ENCODE measurements around the gene TTI1.

Gene TTI1

DNA sequence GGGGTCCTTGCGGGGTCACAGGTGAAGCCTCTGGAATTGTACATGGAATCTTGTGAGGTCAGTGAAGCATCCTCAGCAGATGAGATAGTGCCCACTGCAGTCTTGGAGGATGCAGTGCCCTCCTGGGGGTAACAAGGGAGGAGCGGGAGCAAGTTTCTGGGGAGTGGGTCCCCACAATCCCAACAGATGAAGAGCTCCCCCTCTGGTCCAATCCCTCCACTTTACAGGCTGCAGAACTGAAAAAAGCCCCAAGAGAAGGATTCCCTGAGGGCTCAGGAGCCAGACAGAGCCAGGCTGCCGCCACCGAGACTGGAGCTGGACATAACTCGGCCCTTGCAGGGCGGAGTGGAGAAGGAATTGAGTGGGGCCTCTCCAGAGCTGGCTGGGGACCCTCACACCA lies 52.4 kb downstream of the TTI1 start:
- H3K27ac ChIP-seq (ENCODE audit: low read length), result no peak overlapping the region
- no peak for DNase-seq
- peaks cover 37% of the 10 kb centered on the region for H3K36me3 ChIP-seq (ENCODE audit: insufficient read depth, low read length)
- TF ChIP-seq, protein P1, sequence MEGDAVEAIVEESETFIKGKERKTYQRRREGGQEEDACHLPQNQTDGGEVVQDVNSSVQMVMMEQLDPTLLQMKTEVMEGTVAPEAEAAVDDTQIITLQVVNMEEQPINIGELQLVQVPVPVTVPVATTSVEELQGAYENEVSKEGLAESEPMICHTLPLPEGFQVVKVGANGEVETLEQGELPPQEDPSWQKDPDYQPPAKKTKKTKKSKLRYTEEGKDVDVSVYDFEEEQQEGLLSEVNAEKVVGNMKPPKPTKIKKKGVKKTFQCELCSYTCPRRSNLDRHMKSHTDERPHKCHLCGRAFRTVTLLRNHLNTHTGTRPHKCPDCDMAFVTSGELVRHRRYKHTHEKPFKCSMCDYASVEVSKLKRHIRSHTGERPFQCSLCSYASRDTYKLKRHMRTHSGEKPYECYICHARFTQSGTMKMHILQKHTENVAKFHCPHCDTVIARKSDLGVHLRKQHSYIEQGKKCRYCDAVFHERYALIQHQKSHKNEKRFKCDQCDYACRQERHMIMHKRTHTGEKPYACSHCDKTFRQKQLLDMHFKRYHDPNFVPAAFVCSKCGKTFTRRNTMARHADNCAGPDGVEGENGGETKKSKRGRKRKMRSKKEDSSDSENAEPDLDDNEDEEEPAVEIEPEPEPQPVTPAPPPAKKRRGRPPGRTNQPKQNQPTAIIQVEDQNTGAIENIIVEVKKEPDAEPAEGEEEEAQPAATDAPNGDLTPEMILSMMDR (IDR thresholded peaks at IDR 0.05; ENCODE audit: borderline replicate concordance, extremely low read depth, low read length, poor library complexity, severe bottlenecking), result no peak
- no peak for TF ChIP-seq EZH2 (IDR thresholded peaks at IDR 0.05; ENCODE audit: borderline replicate concordance, low read depth, low read length, severe bottlenecking)
- H3K9ac ChIP-seq (ENCODE audit: low read depth, low read length), result no peak overlapping the region
- ATAC-seq (ENCODE audit: insufficient read depth, low read depth), result no peak
- no peak overlapping the region for H2AFZ ChIP-seq (ENCODE audit: low read depth, low read length)
- no peaks in the 10 kb centered on the region for H3K79me2 ChIP-seq (ENCODE audit: insufficient read depth, low read length)
- H4K20me1 ChIP-seq (ENCODE audit: insufficient read depth, low read length), result peaks cover 4% of the 10 kb centered on the region; the same call in 1 of the 2 replicates
- no peak overlapping the region for H3K4me2 ChIP-seq (ENCODE audit: insufficient read depth, low read length)
- no peaks in the 10 kb centered on the region for H3K27me3 ChIP-seq (ENCODE audit: insufficient read depth, low read length, poor library complexity)
- H3K4me3 ChIP-seq (ENCODE audit: low read depth in 1 of 2, low read length in 2 of 2), result no peak overlapping the region
- H3K9me3 ChIP-seq (ENCODE audit: insufficient read depth, low read length, severe bottlenecking), result no peaks in the 10 kb centered on the region
- no peaks in the 10 kb centered on the region for H3K4me1 ChIP-seq (ENCODE audit: insufficient read depth, low read length)

DNA sequence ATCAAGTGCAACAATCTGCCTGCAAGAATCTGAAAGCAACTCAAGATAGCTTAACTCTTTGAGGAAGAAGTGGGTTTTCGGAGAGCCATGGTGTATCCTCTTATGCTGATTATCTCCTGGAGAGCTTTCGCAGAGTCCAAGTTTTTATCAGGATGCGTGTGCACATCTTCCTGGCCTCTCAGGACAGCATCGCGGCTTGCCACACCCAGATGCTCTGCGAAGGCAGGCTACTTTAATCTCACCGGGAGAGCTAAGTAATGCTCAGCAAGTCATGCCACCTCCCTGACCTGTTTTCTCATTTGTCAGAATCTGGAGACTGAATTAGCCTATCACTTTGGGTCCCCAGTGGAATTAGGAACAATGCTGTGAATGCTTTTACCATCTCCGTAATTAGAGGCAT lies 52.9 kb downstream of the TTI1 start:
- ATAC-seq (ENCODE audit: insufficient read depth, low read depth), result no peak
- Histone ChIP-seq H3K27ac (ENCODE audit: low read length) (no peak overlapping the region), H3K9me3 (ENCODE audit: insufficient read depth, low read length, severe bottlenecking) (no peaks in the 10 kb centered on the region), H3K9ac (ENCODE audit: low read depth, low read length) (no peak overlapping the region), H3K79me2 (ENCODE audit: insufficient read depth, low read length) (no peaks in the 10 kb centered on the region), H3K4me1 (ENCODE audit: insufficient read depth, low read length) (no peaks in the 10 kb centered on the region), H2AFZ (ENCODE audit: low read depth, low read length) (no peak overlapping the region), H3K4me3 (ENCODE audit: low read depth in 1 of 2, low read length in 2 of 2) (no peak overlapping the region), H4K20me1 (ENCODE audit: insufficient read depth, low read length) (peaks cover 4% of the 10 kb centered on the region; the same call in 1 of the 2 replicates), H3K27me3 (ENCODE audit: insufficient read depth, low read length, poor library complexity) (no peaks in the 10 kb centered on the region), H3K4me2 (ENCODE audit: insufficient read depth, low read length) (no peak overlapping the region), H3K36me3 (ENCODE audit: insufficient read depth, low read length) (peaks cover 32% of the 10 kb centered on the region)
- DNase-seq, result no peak
- TF ChIP-seq, protein P1 (IDR thresholded peaks at IDR 0.05; ENCODE audit: borderline replicate concordance, extremely low read depth, low read length, poor library complexity, severe bottlenecking), result no peak
- TF ChIP-seq EZH2 (IDR thresholded peaks at IDR 0.05; ENCODE audit: borderline replicate concordance, low read depth, low read length, severe bottlenecking), result no peak

DNA sequence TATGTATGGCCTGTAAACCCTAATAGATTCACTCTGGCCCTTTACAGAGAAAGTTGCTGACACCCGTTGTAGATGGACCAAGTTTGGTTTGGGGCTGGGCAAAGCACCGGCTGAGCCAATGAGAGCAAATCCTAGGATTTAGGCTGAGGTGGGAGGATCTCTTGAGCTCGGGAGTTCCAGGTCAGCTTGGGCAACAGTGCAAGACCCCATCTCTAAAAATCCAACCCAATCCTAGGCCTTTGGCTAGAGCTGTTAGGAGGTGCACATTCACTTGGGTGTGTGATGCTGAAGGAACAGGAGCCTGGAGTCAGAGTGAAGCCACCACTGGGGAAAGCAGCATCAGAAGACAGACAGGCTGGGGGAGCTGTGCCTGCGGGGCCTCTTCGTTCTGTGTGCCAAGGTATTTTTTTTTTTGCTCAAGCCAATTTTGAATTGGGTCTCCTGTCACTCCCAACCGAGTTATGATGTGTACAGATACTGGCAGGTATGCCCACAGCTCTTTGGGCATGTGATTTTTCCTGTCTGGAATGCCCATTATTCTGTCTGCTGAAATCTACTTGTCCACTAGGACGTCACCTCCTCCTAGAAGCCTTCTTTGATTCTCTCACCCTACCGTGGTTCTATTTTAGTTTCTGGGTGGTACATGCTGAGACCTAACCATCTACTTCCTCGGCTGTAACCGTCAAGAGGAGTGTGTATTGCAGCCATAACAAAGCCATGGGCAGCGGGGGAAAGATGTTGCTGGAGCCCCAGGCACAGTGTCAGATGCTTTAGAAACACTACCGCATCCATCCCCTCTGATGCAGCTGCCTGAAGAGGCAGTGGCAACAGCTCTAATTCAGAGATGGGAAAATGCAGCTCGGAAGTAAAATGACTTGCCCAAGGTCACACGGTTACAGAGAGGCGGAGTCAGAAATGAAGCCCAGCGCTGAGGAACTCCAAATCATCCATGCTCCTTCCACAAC lies 54.0 kb downstream of the TTI1 start:
- no peak for DNase-seq
- TF ChIP-seq, protein P1 (IDR thresholded peaks at IDR 0.05; ENCODE audit: borderline replicate concordance, extremely low read depth, low read length, poor library complexity, severe bottlenecking), result no peak
- no peak for TF ChIP-seq EZH2 (IDR thresholded peaks at IDR 0.05; ENCODE audit: borderline replicate concordance, low read depth, low read length, severe bottlenecking)
- no peak overlapping the region for H2AFZ ChIP-seq (ENCODE audit: low read depth, low read length)
- no peak overlapping the region for H3K4me3 ChIP-seq (ENCODE audit: low read depth in 1 of 2, low read length in 2 of 2)
- no peaks in the 10 kb centered on the region for H3K9me3 ChIP-seq (ENCODE audit: insufficient read depth, low read length, severe bottlenecking)
- no peak overlapping the region for H3K4me2 ChIP-seq (ENCODE audit: insufficient read depth, low read length)
- H3K27me3 ChIP-seq (ENCODE audit: insufficient read depth, low read length, poor library complexity), result no peaks in the 10 kb centered on the region
- no peaks in the 10 kb centered on the region for H3K79me2 ChIP-seq (ENCODE audit: insufficient read depth, low read length)
- H3K4me1 ChIP-seq (ENCODE audit: insufficient read depth, low read length), result no peaks in the 10 kb centered on the region
- no peak overlapping the region for H3K27ac ChIP-seq (ENCODE audit: low read length)
- peaks cover 4% of the 10 kb centered on the region; the same call in 1 of the 2 replicates for H4K20me1 ChIP-seq (ENCODE audit: insufficient read depth, low read length)
- peaks cover 23% of the 10 kb centered on the region for H3K36me3 ChIP-seq (ENCODE audit: insufficient read depth, low read length)
- no peak for ATAC-seq (ENCODE audit: insufficient read depth, low read depth)
- no peak overlapping the region for H3K9ac ChIP-seq (ENCODE audit: low read depth, low read length)
